CD8-positive, alpha-beta memory T cell (primary cell): ENCODE results near the gene RERE. TPM values are rescaled to one million over a fixed set of nuclear protein-coding genes. Genes with fewer than 3 reads are reported as not detected.
A peak's percentile ranks its signal among the peaks of the same experiment; 100 is the strongest.

ENCODE experiments used
- CTCF ChIA-PET: fragments of 350-600 bp; sonication (Branson Sonifier 250); formaldehyde crosslinking; loops from one replicate; lab custom pipeline; 2021; ENCODE audit warnings: antibody characterized with exemption; lab: Charles Lee
- POLR2A ChIA-PET: fragments of 350-600 bp; sonication (Branson Sonifier 250); formaldehyde crosslinking; loops from one replicate; lab custom pipeline; 2021; ENCODE audit warnings: antibody characterized with exemption; lab: Charles Lee
- DNase-seq, 5 donors: peaks; one replicate each; pipeline versions ENCODE4 v3.0.0 to v3.0.0-alpha.2; 2020 to 2022; ENCODE audit warnings: mixed read lengths in 1 of 5
- H3K27ac ChIP-seq: one replicate; pipeline ENCODE4 v1.7.0; 2013; ENCODE audit warnings: low read depth, mild to moderate bottlenecking, low read length, moderate library complexity
- H3K27me3 ChIP-seq: 2 replicates; pipeline ENCODE4 v1.7.0; 2013; ENCODE audit warnings: low read length, mild to moderate bottlenecking; ENCODE audit not compliant: insufficient read depth, poor library complexity, severe bottlenecking
- H3K36me3 ChIP-seq: 2 replicates; pipeline ENCODE4 v1.7.0; 2013; ENCODE audit warnings: mild to moderate bottlenecking, low read length, moderate library complexity; ENCODE audit not compliant: insufficient read depth
- H3K4me1 ChIP-seq: 2 replicates; pipeline ENCODE4 v1.7.0; 2013; ENCODE audit warnings: mild to moderate bottlenecking, low read length, moderate library complexity; ENCODE audit not compliant: insufficient read depth
- H3K4me3 ChIP-seq: 2 replicates; pipeline ENCODE4 v1.7.0; 2013; ENCODE audit warnings: mild to moderate bottlenecking, low read length
- H3K9me3 ChIP-seq: 2 replicates; pipeline ENCODE4 v1.7.0; 2013; ENCODE audit warnings: mild to moderate bottlenecking, low read length
- H3K27ac Mint-ChIP-seq, 8 donors: one replicate each; pipeline ENCODE4 v1.8.0; 2020 to 2021; ENCODE audit warnings: mixed read lengths in 8 of 8, mild to moderate bottlenecking in 6 of 8, inconsistent platforms in 3 of 8, moderate library complexity in 3 of 8
- H3K27me3 Mint-ChIP-seq, 2 donors: one replicate each; pipeline ENCODE4 v1.8.0; 2020 to 2021; ENCODE audit warnings: mixed read lengths in 2 of 2, mild to moderate bottlenecking in 1 of 2, moderate library complexity in 1 of 2
- H3K36me3 Mint-ChIP-seq, 3 donors: one replicate each; pipeline ENCODE4 v1.8.0; 2020 to 2021; ENCODE audit warnings: mixed read lengths in 3 of 3, inconsistent platforms in 1 of 3, mild to moderate bottlenecking in 1 of 3
- H3K4me1 Mint-ChIP-seq, 3 donors: one replicate each; pipeline ENCODE4 v1.8.0; 2020 to 2021; ENCODE audit warnings: mixed read lengths in 3 of 3, inconsistent platforms in 1 of 3, mild to moderate bottlenecking in 1 of 3
- H3K4me3 Mint-ChIP-seq, 7 donors: one replicate each; pipeline ENCODE4 v1.8.0; 2020 to 2021; ENCODE audit warnings: mixed read lengths in 7 of 7, mild to moderate bottlenecking in 6 of 7, moderate library complexity in 4 of 7, inconsistent platforms in 2 of 7
- H3K9me3 Mint-ChIP-seq, 5 donors: one replicate each; pipeline ENCODE4 v1.8.0; 2020 to 2022; ENCODE audit warnings: mixed read lengths in 5 of 5, mild to moderate bottlenecking in 3 of 5, moderate library complexity in 2 of 5, inconsistent platforms in 1 of 5
- polyA plus RNA-seq: library from polyadenylated mRNA; unstranded; fragments of 300-500 nt; fragmentation: Illumina TruSeq; gene quantifications from one replicate; pipeline ENCODE4 v1.2.3, GENCODE V29; 2021
- total RNA-seq, 2 experiments: library from RNA; stranded (reverse); gene quantifications; one replicate each; pipeline ENCODE4 v1.2.3, GENCODE V29; 2021

RERE gene
- total and polyA plus RNA-seq, 3 experiments from 2014 or later, result 10.9 to 39.2 (median 37.9) TPM

DNA sequence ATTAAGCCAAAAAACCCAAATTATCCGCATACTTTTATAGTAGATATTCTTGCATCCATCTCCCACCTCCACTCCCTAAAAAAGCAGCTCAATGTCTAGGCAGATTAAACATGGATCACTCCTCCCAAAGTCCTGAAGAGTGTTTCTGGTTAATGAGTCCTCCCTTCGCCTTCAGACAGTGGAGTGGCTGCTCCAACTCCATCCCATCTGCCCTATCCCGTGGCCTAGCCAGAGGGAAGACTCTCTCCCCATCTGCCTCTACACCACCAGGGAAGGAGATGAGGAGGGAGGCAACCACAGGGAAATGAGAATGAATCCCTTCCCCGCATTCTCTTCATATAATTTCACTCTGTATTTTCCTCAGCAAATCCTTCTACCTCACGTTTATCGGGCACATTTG is 395.7 kb downstream of the RERE start:
- Histone ChIP-seq H3K27me3 (no peaks in the 10 kb centered on the region), H3K36me3 (peaks cover 11% of the 10 kb centered on the region), H3K4me1 (peaks cover 76% of the 10 kb centered on the region), H3K9me3 (no peaks in the 10 kb centered on the region), H3K4me3 (peak overlapping the region; percentile 93), H3K27ac (no peak overlapping the region)
- no peak overlapping the region for H3K27ac Mint-ChIP-seq
- ChIA-PET POLR2A (interaction anchor here (0.6 kb wide), 1 partner anchor 1963 kb away, joined by 7 read pairs; no protein-coding TSS in a partner anchor), CTCF (interaction anchor here (1.0 kb wide), 1 partner anchor 12 kb away, joined by 3 read pairs; no protein-coding TSS in a partner anchor)
- DNase-seq, result no peak
- no peaks in the 10 kb centered on the region for H3K9me3 Mint-ChIP-seq
- H3K27me3 Mint-ChIP-seq, result no peaks in the 10 kb centered on the region
- H3K4me3 Mint-ChIP-seq, result no peak overlapping the region
- peaks cover 0 to 20% (median 15%) of the 10 kb centered on the region in 3 donors for H3K36me3 Mint-ChIP-seq
- H3K4me1 Mint-ChIP-seq, result peaks cover 26 to 30% (median 27%) of the 10 kb centered on the region in 3 donors

DNA sequence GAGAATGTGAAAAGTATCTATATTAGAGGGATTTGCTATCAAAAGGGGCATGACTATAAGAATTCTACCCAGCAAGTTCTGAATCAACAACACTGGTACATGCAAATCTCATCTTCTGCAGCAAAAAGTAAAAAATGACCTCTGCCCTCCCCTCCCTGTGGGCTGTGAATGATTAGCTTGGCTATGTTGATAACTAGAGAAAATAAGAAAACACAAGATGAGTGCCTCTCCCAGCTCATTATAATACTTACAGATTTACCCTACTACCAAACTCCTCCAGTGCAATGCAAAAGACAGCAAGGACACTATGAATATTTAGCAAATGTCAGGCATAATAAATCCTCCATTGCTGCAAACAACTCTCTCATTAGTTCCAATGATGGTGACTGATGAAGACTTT is 397.1 kb downstream of the RERE start:
- Histone ChIP-seq H3K36me3 (peaks cover 11% of the 10 kb centered on the region), H3K27ac (no peak overlapping the region), H3K9me3 (no peaks in the 10 kb centered on the region), H3K4me1 (peaks cover 76% of the 10 kb centered on the region), H3K27me3 (no peaks in the 10 kb centered on the region), H3K4me3 (peak overlapping the region; percentile 93)
- H3K4me3 Mint-ChIP-seq, result no peak overlapping the region
- no peak overlapping the region for H3K27ac Mint-ChIP-seq
- POLR2A ChIA-PET, result interaction anchor here (0.5 kb wide), 1 partner anchor 551 kb away, joined by 3 read pairs; no protein-coding TSS in a partner anchor
- H3K4me1 Mint-ChIP-seq, result peaks cover 21 to 27% (median 24%) of the 10 kb centered on the region in 3 donors
- peaks cover 0 to 32% (median 22%) of the 10 kb centered on the region in 3 donors for H3K36me3 Mint-ChIP-seq
- CTCF ChIA-PET, result no interaction called here
- DNase-seq, result no peak
- no peaks in the 10 kb centered on the region for H3K27me3 Mint-ChIP-seq
- no peaks in the 10 kb centered on the region for H3K9me3 Mint-ChIP-seq

DNA sequence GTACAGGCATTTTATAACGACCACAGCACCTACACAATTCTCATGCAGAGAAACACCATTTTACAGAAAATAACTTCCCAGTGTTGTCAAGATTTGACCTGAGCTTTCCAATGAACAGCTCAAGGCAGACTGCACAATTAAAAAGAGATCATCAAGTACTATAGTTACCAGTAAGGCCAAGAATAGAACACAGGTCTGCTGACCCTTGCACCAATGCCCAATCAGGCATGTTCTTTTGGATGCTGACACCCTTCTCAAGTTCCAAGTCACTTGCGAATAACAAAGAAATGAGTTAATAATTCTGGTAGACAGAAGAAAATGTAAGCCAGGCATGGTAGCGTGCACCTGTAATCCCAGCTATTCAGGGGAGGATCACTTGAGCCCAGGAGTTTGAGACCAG is 397.6 kb downstream of the RERE start:
- ChIA-PET POLR2A (interaction anchor here (0.5 kb wide), 1 partner anchor 552 kb away, joined by 3 read pairs; no protein-coding TSS in a partner anchor), CTCF (no interaction called here)
- Mint-ChIP-seq H3K27ac (peak overlapping the region in 3 of 8 donors; percentile 10 to 81 (median 18)), H3K4me1 (peaks cover 20 to 27% (median 23%) of the 10 kb centered on the region in 3 donors), H3K4me3 (no peak overlapping the region), H3K9me3 (no peaks in the 10 kb centered on the region), H3K36me3 (peaks cover 0 to 34% (median 24%) of the 10 kb centered on the region in 3 donors), H3K27me3 (no peaks in the 10 kb centered on the region)
- Histone ChIP-seq H3K4me3 (no peak overlapping the region), H3K4me1 (peaks cover 75% of the 10 kb centered on the region), H3K27me3 (no peaks in the 10 kb centered on the region), H3K27ac (no peak overlapping the region), H3K9me3 (no peaks in the 10 kb centered on the region), H3K36me3 (peaks cover 11% of the 10 kb centered on the region)
- no peak for DNase-seq

DNA sequence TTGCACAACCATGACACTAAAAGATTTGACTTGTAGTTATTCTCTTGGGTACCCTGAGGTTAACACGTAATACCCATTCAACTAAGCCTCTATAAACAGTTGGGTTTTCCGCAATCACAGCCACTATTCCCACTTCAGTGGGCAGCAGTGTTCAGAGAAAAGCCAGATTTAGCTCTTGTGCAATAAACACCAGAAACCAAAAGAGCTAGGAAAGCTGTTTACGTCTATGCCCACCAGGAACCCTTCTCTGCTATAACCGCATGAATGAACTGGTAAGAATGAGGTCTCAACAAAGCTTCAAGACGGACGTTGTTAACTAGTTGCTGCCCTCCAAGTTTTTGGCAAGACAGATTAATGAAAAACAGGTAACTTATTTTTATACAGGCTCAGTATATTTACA is 398.3 kb downstream of the RERE start:
- peaks cover 0 to 39% (median 23%) of the 10 kb centered on the region in 3 donors for H3K36me3 Mint-ChIP-seq

DNA sequence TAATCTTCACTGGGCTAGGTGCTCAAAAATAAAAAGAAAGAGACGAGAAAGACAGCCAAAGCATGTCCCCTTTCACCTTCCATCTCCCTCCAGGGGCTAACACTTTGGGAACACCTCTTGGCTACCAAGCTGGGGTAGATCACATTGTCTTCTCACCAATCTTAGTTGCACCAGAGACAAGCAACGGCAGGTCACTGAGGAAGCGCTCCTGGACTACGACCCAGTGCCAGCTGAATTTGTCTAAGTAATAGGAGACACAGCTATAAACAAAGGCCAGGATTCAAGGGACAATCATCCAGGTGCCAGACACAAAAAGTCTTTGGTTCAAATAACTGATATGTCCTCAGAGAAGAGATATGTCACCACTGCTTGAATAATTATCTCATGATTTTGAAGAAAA is 399.1 kb downstream of the RERE start:
- Histone ChIP-seq H3K9me3 (no peaks in the 10 kb centered on the region), H3K27ac (no peak overlapping the region), H3K27me3 (no peaks in the 10 kb centered on the region), H3K4me3 (no peak overlapping the region), H3K36me3 (peaks cover 11% of the 10 kb centered on the region), H3K4me1 (peaks cover 67% of the 10 kb centered on the region)
- ChIA-PET POLR2A (no interaction called here), CTCF (interaction anchor here (1.0 to 1.5 kb wide), 3 partner anchors 11 to 21 kb away, joined by 3 to 4 read pairs (median 3); no protein-coding TSS in a partner anchor)
- no peaks in the 10 kb centered on the region for H3K9me3 Mint-ChIP-seq
- no peak for DNase-seq
- peak overlapping the region in 6 of 8 donors; percentile 5 to 59 (median 28) for H3K27ac Mint-ChIP-seq
- H3K4me1 Mint-ChIP-seq, result peaks cover 15 to 24% (median 16%) of the 10 kb centered on the region in 3 donors
- no peaks in the 10 kb centered on the region for H3K27me3 Mint-ChIP-seq
- peak overlapping the region in 3 of 7 donors; percentile 13 to 40 (median 38) for H3K4me3 Mint-ChIP-seq
- peaks cover 0 to 42% (median 24%) of the 10 kb centered on the region in 3 donors for H3K36me3 Mint-ChIP-seq

More for the DNA sequence above, 398.3 kb downstream of the RERE start:
- H3K9me3 ChIP-seq, result no peaks in the 10 kb centered on the region
- ChIA-PET POLR2A (no interaction called here), CTCF (interaction anchor here (1.0 kb wide), 1 partner anchor 10 kb away, joined by 3 read pairs; no protein-coding TSS in a partner anchor)
- DNase-seq, result peak in 1 of 5 donors; percentile 44
- Mint-ChIP-seq H3K27me3 (no peaks in the 10 kb centered on the region), H3K9me3 (no peaks in the 10 kb centered on the region), H3K4me1 (peaks cover 13 to 25% (median 16%) of the 10 kb centered on the region in 3 donors), H3K27ac (peak overlapping the region in 5 of 8 donors; percentile 10 to 47 (median 13)), H3K4me3 (no peak overlapping the region)
- H3K27ac ChIP-seq, result no peak overlapping the region
- H3K4me1 ChIP-seq, result peaks cover 68% of the 10 kb centered on the region
- H3K36me3 ChIP-seq, result peaks cover 11% of the 10 kb centered on the region
- no peaks in the 10 kb centered on the region for H3K27me3 ChIP-seq
- no peak overlapping the region for H3K4me3 ChIP-seq

DNA sequence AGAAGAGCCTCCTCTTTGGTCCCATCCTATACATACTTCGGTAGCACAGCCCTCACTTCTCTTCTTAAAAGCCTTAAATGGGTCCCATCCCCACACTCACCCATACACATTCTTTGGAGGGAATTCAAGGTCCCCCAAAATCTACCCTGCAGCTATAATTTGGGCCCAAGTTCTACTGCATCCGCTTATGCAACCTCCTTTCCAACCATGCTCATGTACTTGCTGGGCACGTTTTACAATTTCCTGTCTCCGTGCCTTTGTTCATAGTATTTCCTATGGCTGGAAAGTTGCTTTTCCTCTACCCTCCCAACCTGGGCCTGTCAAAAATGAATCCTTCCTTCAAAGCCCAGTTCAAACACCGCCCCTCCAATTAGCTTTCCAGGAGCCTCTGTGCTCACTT is 399.8 kb downstream of the RERE start:
- POLR2A ChIA-PET, result no interaction called here
- Mint-ChIP-seq H3K27me3 (no peaks in the 10 kb centered on the region), H3K9me3 (no peaks in the 10 kb centered on the region), H3K4me1 (peaks cover 17 to 29% (median 20%) of the 10 kb centered on the region in 3 donors), H3K27ac (peak overlapping the region in 6 of 8 donors; percentile 9 to 86 (median 66)), H3K36me3 (peaks cover 0 to 46% (median 24%) of the 10 kb centered on the region in 3 donors), H3K4me3 (peak overlapping the region in 2 of 7 donors; percentile 2 to 24)
- CTCF ChIA-PET, result interaction anchor here (1.2 to 1.5 kb wide), 2 partner anchors 14 to 20 kb away, joined by 3 to 4 read pairs; no protein-coding TSS in a partner anchor
- Histone ChIP-seq H3K9me3 (no peaks in the 10 kb centered on the region), H3K4me3 (no peak overlapping the region), H3K27me3 (no peaks in the 10 kb centered on the region), H3K36me3 (peaks cover 11% of the 10 kb centered on the region), H3K4me1 (peaks cover 71% of the 10 kb centered on the region), H3K27ac (no peak overlapping the region)
- no peak for DNase-seq

DNA sequence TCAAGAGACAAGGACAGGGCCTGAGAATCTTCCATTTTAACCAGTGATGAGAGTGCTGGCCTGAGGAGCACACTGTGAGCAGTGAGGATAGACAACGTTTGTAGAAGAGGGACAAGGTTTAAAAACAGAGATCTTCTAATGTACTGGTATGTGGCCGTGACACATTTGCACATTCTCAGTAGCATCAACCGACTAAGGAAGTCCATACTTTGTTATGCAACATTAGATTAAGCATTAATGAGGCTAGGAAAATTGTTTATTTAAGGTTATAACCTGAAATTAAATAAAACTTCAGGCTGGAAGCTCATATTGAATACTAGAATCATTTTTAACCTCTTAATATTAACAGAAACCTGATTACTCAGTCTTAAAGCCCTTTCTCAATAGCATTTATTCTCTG is 400.6 kb downstream of the RERE start:
- peaks cover 73% of the 10 kb centered on the region for H3K4me1 ChIP-seq
- Mint-ChIP-seq H3K4me3 (no peak overlapping the region), H3K9me3 (no peaks in the 10 kb centered on the region), H3K36me3 (peaks cover 0 to 53% (median 24%) of the 10 kb centered on the region in 3 donors), H3K27me3 (no peaks in the 10 kb centered on the region), H3K4me1 (peaks cover 24 to 37% (median 27%) of the 10 kb centered on the region in 3 donors), H3K27ac (peak overlapping the region in 1 of 8 donors; percentile 56)
- no peak overlapping the region for H3K4me3 ChIP-seq
- ChIA-PET CTCF (no interaction called here), POLR2A (no interaction called here)
- H3K27ac ChIP-seq, result no peak overlapping the region
- DNase-seq, result no peak
- no peaks in the 10 kb centered on the region for H3K27me3 ChIP-seq
- no peaks in the 10 kb centered on the region for H3K9me3 ChIP-seq
- H3K36me3 ChIP-seq, result peaks cover 11% of the 10 kb centered on the region

DNA sequence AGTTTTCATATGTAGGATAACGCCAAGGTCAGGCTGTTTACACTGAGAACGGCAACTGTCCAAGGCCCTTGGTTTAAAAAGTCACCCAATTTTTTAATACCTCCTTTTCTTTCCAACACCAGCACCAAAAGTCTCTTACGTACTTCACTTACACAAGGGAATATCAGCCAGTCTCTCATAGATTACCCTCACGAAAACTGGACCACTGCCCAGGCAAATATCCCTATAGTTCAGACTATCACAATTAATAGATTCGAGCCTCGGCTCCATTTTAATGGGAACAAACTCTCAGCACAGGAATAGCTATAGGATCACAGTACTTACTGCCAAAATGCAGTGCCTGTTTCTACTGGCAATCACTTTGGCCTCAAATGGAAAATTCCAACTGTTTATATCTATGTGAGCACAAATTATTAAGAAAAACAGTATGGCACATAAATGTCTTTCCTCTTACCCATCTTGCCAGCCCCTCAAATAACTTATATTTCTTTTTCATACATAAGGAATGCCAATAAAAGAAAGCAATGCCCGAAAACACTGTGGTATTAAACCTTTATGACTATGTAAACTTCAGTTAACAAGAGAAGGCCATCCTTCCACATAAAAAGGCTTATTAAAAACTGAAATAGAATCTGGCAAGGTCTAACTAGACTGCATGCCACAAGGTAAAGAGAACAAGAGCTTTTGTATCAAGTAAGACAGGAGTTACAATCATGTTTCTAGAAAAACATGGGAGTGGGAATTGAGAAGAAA is 401.7 kb downstream of the RERE start:
- H3K27ac Mint-ChIP-seq, result peak overlapping the region in 2 of 8 donors; percentile 9 to 23
- Histone ChIP-seq H3K9me3 (no peaks in the 10 kb centered on the region), H3K27me3 (no peaks in the 10 kb centered on the region), H3K4me3 (no peak overlapping the region), H3K4me1 (peaks cover 70% of the 10 kb centered on the region), H3K36me3 (peaks cover 11% of the 10 kb centered on the region), H3K27ac (no peak overlapping the region)
- no peak overlapping the region for H3K4me3 Mint-ChIP-seq
- ChIA-PET CTCF (no interaction called here), POLR2A (no interaction called here)
- H3K36me3 Mint-ChIP-seq, result peaks cover 0 to 58% (median 24%) of the 10 kb centered on the region in 3 donors
- H3K4me1 Mint-ChIP-seq, result peaks cover 30 to 43% (median 39%) of the 10 kb centered on the region in 3 donors
- H3K9me3 Mint-ChIP-seq, result no peaks in the 10 kb centered on the region
- no peak for DNase-seq
- H3K27me3 Mint-ChIP-seq, result no peaks in the 10 kb centered on the region
